ENCODE results near the gene RNF4. TPM values are rescaled to one million over a fixed set of nuclear protein-coding genes. Genes with fewer than 3 reads are reported as not detected.

Gene RNF4
- total and polyA plus RNA-seq, 10 donors: 22.0 to 82.5 (median 63.1) TPM

DNA sequence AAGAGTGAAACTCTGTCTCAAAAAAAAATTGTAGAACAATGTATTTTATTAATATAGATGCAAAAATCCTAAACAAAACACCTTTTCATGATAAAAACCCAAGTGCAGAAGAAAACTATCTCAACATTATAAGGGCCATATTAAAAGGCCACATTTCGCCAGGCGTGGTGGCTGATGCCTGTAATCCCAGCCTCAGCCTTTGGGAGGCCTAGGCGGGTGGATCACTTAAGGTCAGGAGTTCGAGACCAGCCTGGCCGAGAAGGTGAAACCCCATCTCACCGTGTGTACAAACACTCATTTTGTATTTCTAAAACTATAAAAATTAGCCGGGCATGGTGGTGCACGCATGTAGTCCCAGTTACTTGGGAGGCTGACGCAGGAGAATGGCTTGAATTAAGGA lies 57.7 kb downstream of the RNF4 start:
- WGBS, 5 donors: 90 to 97% (median 95%) methylated on average over 9 of the region's 9 CpGs
- H3K4me3 ChIP-seq: no peak overlapping the region
- intact Hi-C loops (cut with DNase I; ENCODE audit: low total_unique reads): no loop called here
- TF ChIP-seq POLR2AphosphoS5 (IDR thresholded peaks at IDR 0.05): no peak
- no peak for TF ChIP-seq POLR2A (IDR thresholded peaks at IDR 0.05)
- TF ChIP-seq, protein P1, sequence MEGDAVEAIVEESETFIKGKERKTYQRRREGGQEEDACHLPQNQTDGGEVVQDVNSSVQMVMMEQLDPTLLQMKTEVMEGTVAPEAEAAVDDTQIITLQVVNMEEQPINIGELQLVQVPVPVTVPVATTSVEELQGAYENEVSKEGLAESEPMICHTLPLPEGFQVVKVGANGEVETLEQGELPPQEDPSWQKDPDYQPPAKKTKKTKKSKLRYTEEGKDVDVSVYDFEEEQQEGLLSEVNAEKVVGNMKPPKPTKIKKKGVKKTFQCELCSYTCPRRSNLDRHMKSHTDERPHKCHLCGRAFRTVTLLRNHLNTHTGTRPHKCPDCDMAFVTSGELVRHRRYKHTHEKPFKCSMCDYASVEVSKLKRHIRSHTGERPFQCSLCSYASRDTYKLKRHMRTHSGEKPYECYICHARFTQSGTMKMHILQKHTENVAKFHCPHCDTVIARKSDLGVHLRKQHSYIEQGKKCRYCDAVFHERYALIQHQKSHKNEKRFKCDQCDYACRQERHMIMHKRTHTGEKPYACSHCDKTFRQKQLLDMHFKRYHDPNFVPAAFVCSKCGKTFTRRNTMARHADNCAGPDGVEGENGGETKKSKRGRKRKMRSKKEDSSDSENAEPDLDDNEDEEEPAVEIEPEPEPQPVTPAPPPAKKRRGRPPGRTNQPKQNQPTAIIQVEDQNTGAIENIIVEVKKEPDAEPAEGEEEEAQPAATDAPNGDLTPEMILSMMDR (IDR thresholded peaks at IDR 0.05 in 8 of 11, conservative IDR thresholded peaks at IDR 0.05 in 3 of 11): no peak
- no peaks in the 10 kb centered on the region for H3K36me3 ChIP-seq
- H3K27me3 ChIP-seq (replicated peaks in 1 of 7): no peaks in the 10 kb centered on the region
- H3K27ac ChIP-seq: no peak overlapping the region
- DNase-seq: no peak
- no peaks in the 10 kb centered on the region for H3K9me3 ChIP-seq
- H3K4me1 ChIP-seq: no peaks in the 10 kb centered on the region

DNA sequence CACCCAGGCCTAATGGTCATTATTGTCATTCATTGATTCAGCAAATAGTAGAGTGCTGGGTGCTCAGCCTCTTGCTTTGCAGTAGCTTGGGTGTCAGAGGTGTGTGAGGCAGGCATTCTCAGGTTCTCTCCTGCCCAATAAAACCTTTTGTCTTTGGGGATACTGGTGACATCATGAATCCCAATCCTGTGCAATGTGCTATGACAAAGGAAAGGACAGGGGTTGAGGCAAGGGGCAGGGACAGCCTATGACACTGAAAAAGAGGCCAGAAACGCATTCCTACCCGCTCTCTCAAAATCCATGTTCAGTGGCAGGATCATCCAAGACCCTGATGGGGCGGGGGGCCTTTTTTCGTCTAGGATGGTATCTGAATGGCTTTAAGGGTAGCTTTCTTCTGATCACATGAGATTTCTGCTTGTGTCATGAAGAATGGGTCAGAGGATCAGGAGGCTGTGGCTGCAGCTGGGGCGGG lies 66.0 kb downstream of the RNF4 start:
- WGBS, 5 donors: 50 to 57% (median 51%) methylated on average over 5 of the region's 5 CpGs
- intact Hi-C loops (cut with DNase I; ENCODE audit: low total_unique reads): no loop called here
- no peak for DNase-seq

DNA sequence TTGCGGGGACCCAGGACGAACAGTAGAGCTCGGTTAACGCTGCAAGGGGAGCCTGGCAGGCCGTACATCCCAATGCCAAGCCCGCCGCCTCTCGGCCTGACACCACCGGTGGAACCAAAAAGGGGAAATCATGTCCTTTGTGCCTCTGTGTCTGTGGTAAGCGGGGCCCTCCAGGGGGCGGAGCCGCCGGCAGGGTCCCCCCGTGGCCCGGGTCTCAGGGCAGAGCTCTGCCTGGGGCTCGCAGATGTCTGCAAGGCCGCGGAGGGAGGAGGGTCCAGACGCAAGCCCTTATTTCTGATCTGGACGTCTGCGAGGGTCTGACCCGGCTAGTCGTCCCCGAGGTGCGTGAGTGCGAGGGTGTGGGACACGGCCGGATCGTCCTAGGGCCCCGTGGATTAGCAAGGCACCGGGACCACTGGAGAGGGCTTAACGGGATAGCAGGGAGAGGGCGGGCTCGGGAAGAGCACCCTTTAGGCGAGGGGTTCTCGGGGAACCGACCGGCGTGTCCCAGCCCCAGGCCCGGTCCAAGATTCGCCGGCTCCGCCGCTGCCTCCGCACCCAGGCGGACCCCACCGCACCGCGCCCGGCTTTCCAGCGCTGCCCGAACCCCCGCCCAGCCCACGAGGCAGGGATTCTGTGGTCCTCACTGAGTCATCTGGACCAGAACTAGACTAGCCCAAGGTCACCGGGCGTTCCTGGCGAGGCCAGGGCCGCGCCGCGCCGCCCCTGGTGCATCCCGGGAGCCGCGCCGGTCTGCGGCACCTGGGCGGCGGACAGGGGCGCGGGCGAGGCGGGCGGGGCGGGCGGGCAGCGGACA lies 66.7 kb downstream of the RNF4 start:
- DNase-seq: peak; percentile 93
- whole genome bisulfite sequencing, 5 donors: 1 to 7% (median 1%) methylated on average over 17 to 77 of the region's 77 CpGs
- Histone ChIP-seq H3K27ac (peak overlapping the region; percentile 85 to 96 (median 93)), H3K36me3 (peaks cover 0 to 9% (median 0%) of the 10 kb centered on the region in 6 donors), H3K27me3 (replicated peaks in 1 of 7) (no peaks in the 10 kb centered on the region), H3K4me3 (peak overlapping the region; percentile 57 to 97 (median 78)), H3K4me1 (peaks cover 17 to 44% (median 34%) of the 10 kb centered on the region in 6 donors), H3K9me3 (no peaks in the 10 kb centered on the region)
- TF ChIP-seq POLR2A (IDR thresholded peaks at IDR 0.05) (peak in 1 of 3 donors; percentile 3), POLR2AphosphoS5 (IDR thresholded peaks at IDR 0.05) (peak in 1 of 3 donors; percentile 68)
- TF ChIP-seq, protein P1 (IDR thresholded peaks at IDR 0.05 in 8 of 11, conservative IDR thresholded peaks at IDR 0.05 in 3 of 11): peak in 6 of 11 experiments; percentile 19 to 48 (median 30)
- intact Hi-C loops (cut with DNase I; ENCODE audit: low total_unique reads): no loop called here

More for the DNA sequence above, 66.0 kb downstream of the RNF4 start:
- peak overlapping the region; percentile 85 to 96 (median 93) for H3K27ac ChIP-seq
- peak overlapping the region in 7 of 8 donors; percentile 57 to 97 (median 81) for H3K4me3 ChIP-seq
- peaks cover 17 to 38% (median 33%) of the 10 kb centered on the region in 6 donors for H3K4me1 ChIP-seq
- TF ChIP-seq POLR2AphosphoS5 (IDR thresholded peaks at IDR 0.05) (no peak), POLR2A (IDR thresholded peaks at IDR 0.05) (no peak)
- TF ChIP-seq, protein P1 (IDR thresholded peaks at IDR 0.05 in 8 of 11, conservative IDR thresholded peaks at IDR 0.05 in 3 of 11): no peak
- no peaks in the 10 kb centered on the region for H3K9me3 ChIP-seq
- H3K27me3 ChIP-seq (replicated peaks in 1 of 7): no peaks in the 10 kb centered on the region
- H3K36me3 ChIP-seq: peaks cover 0 to 9% (median 0%) of the 10 kb centered on the region in 6 donors

Data from spleen (tissue), 11 donors.